Measurements from ENCODE around the gene VTA1. TPM values are rescaled to one million over a fixed set of nuclear protein-coding genes. Genes with fewer than 3 reads are reported as not detected.

The VTA1 gene
- total and polyA plus RNA-seq, 10 donors, result 16.2 to 53.2 (median 30.6) TPM

GRCh38 chr6:142254513-142254912 lies 107.5 kb downstream of the VTA1 start:
- Histone ChIP-seq H3K27ac (no peak overlapping the region), H3K4me1 (no peaks in the 10 kb centered on the region), H3K36me3 (no peaks in the 10 kb centered on the region), H3K9me3 (no peaks in the 10 kb centered on the region), H3K27me3 (replicated peaks in 1 of 7) (no peaks in the 10 kb centered on the region), H3K4me3 (no peak overlapping the region)
- TF ChIP-seq, protein P1, sequence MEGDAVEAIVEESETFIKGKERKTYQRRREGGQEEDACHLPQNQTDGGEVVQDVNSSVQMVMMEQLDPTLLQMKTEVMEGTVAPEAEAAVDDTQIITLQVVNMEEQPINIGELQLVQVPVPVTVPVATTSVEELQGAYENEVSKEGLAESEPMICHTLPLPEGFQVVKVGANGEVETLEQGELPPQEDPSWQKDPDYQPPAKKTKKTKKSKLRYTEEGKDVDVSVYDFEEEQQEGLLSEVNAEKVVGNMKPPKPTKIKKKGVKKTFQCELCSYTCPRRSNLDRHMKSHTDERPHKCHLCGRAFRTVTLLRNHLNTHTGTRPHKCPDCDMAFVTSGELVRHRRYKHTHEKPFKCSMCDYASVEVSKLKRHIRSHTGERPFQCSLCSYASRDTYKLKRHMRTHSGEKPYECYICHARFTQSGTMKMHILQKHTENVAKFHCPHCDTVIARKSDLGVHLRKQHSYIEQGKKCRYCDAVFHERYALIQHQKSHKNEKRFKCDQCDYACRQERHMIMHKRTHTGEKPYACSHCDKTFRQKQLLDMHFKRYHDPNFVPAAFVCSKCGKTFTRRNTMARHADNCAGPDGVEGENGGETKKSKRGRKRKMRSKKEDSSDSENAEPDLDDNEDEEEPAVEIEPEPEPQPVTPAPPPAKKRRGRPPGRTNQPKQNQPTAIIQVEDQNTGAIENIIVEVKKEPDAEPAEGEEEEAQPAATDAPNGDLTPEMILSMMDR (IDR thresholded peaks at IDR 0.05 in 8 of 11, conservative IDR thresholded peaks at IDR 0.05 in 3 of 11), result no peak
- TF ChIP-seq POLR2A (IDR thresholded peaks at IDR 0.05) (no peak), POLR2AphosphoS5 (IDR thresholded peaks at IDR 0.05) (no peak)
- intact Hi-C loops (cut with DNase I; ENCODE audit: low total_unique reads), result no loop called here
- WGBS, 5 donors, result 84 to 92% (median 87%) methylated on average over 6 of the region's 6 CpGs
- DNase-seq, result no peak

DNA sequence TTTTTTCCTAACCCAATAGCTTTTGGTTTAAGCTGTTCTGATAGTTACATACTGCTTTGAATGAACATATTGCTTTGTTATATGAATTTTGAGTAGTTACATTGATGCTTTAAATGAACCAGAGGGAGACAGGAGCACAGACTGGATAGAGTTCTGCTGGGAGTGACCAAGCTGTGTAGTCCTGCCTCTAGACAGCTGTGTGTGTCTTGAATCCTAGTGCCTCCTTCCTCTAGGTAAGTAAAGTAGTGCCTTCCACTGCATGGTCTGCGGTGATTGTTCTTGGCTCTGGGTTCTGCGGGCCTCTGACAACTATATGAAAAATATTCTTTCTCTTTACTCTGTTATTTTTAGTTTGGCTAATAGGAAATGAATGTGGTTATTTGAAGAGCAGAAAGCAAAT lies 108.7 kb downstream of the VTA1 start:
- WGBS, 5 donors, result 10 to 32% (median 28%) methylated on average over 2 of the region's 2 CpGs
- Histone ChIP-seq H3K27ac (no peak overlapping the region), H3K4me1 (no peaks in the 10 kb centered on the region), H3K9me3 (no peaks in the 10 kb centered on the region), H3K36me3 (no peaks in the 10 kb centered on the region), H3K27me3 (replicated peaks in 1 of 7) (no peaks in the 10 kb centered on the region), H3K4me3 (no peak overlapping the region)
- DNase-seq, result no peak
- TF ChIP-seq POLR2A (IDR thresholded peaks at IDR 0.05), result no peak
- TF ChIP-seq, protein P1 (IDR thresholded peaks at IDR 0.05 in 8 of 11, conservative IDR thresholded peaks at IDR 0.05 in 3 of 11), result no peak
- no peak for TF ChIP-seq POLR2AphosphoS5 (IDR thresholded peaks at IDR 0.05)
- intact Hi-C loops (cut with DNase I; ENCODE audit: low total_unique reads), result no loop called here

DNA sequence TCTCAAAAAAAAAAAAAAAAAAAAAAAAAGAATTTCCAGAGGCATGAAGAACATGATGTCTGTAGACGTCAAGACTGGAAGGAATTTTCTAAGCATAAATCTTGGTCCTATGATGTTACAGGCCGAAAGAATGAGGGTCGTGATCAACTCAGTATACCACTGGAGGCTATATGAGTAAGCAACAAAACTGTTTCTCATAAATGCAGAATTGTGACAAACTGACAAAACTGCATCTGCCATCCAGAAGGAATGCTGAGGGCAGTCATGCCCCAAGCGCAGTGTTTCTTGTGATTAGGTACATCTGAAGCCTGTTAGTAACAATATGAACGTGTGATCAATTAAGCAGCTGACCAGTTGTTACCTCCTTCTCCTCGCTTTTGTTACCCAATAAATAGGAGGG lies 111.2 kb downstream of the VTA1 start:
- no peaks in the 10 kb centered on the region for H3K4me1 ChIP-seq
- H3K4me3 ChIP-seq, result no peak overlapping the region
- TF ChIP-seq POLR2AphosphoS5 (IDR thresholded peaks at IDR 0.05) (no peak), POLR2A (IDR thresholded peaks at IDR 0.05) (no peak)
- TF ChIP-seq, protein P1 (IDR thresholded peaks at IDR 0.05 in 8 of 11, conservative IDR thresholded peaks at IDR 0.05 in 3 of 11), result no peak
- no peaks in the 10 kb centered on the region for H3K27me3 ChIP-seq (replicated peaks in 1 of 7)
- H3K36me3 ChIP-seq, result no peaks in the 10 kb centered on the region
- 90 to 95% (median 94%) methylated on average over 6 of the region's 6 CpGs for WGBS, 5 donors
- no peak for DNase-seq
- no peak overlapping the region for H3K27ac ChIP-seq
- intact Hi-C loops (cut with DNase I; ENCODE audit: low total_unique reads), result no loop called here
- H3K9me3 ChIP-seq, result no peaks in the 10 kb centered on the region

DNA sequence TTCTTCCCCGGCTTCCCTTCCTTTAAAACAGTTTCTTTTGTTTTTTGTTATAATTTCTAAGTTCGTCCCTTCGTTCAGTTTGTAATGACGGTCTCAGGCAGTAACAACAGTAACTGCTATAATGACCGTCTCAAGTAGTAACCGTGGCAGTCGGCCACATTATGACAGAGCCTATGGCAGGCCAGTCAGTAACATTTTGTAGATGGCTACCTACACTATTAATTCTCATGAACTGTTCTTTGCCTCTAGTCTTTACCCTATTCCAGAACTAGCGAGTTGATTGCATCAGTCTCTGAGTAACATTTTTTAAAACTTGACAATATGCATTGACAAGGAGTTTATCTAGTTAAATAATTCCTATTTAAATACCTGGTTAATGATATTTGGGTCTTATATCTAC lies 111.7 kb downstream of the VTA1 start:
- H3K4me3 ChIP-seq, result no peak overlapping the region
- H3K27ac ChIP-seq, result no peak overlapping the region
- H3K36me3 ChIP-seq, result no peaks in the 10 kb centered on the region
- no peak for TF ChIP-seq POLR2A (IDR thresholded peaks at IDR 0.05)
- no peak for TF ChIP-seq POLR2AphosphoS5 (IDR thresholded peaks at IDR 0.05)
- TF ChIP-seq, protein P1 (IDR thresholded peaks at IDR 0.05 in 8 of 11, conservative IDR thresholded peaks at IDR 0.05 in 3 of 11), result no peak
- 91 to 97% (median 93%) methylated on average over 8 of the region's 8 CpGs for WGBS, 5 donors
- no peaks in the 10 kb centered on the region for H3K9me3 ChIP-seq
- no peaks in the 10 kb centered on the region for H3K27me3 ChIP-seq (replicated peaks in 1 of 7)
- DNase-seq, result no peak
- no peaks in the 10 kb centered on the region for H3K4me1 ChIP-seq
- intact Hi-C loops (cut with DNase I; ENCODE audit: low total_unique reads), result no loop called here
